SK-N-SH treated with all-trans-retinoic acid at 6 μM for 48 hours (cell line): ENCODE results near the gene NGEF.

Experiments used
- ATAC-seq: fragments of 200-7000 bp; cut with Tn5 transposase; 3 replicates; pipeline ENCODE4 v1.9.1; 2020; ENCODE audit warnings: mild to moderate bottlenecking, moderate library complexity
- ARNTL ChIP-seq: fragments of 450-650 bp; formaldehyde crosslinking; IDR thresholded peaks from 2 replicates; pipeline ENCODE4 v1.5.0; 2020; ENCODE audit warnings: low read depth, mild to moderate bottlenecking, moderate library complexity, borderline replicate concordance
- BACH2 ChIP-seq: fragments of 250-450 bp; sonication (Bioruptor Pico); IDR thresholded peaks from 2 replicates; pipeline ENCODE4 v1.9.0; 2021; ENCODE audit warnings: mild to moderate bottlenecking, borderline replicate concordance
- CREB5 ChIP-seq: fragments of 250-450 bp; sonication (Bioruptor Pico); IDR thresholded peaks from 2 replicates; pipeline ENCODE4 v1.5.1; 2020; ENCODE audit warnings: low read depth, mild to moderate bottlenecking, moderate library complexity
- CSRNP3 ChIP-seq: fragments of 250-450 bp; sonication (Bioruptor Pico); IDR thresholded peaks from 2 replicates; pipeline ENCODE4 v1.5.1; 2021; ENCODE audit warnings: mild to moderate bottlenecking, moderate library complexity
- ESRRG ChIP-seq: fragments of 250-450 bp; sonication (Bioruptor Pico); IDR thresholded peaks from 2 replicates; pipeline ENCODE4 v1.6.1; 2021; ENCODE audit warnings: mild to moderate bottlenecking
- GLIS3 ChIP-seq: fragments of 250-450 bp; sonication (Bioruptor Pico); IDR thresholded peaks from 2 replicates; pipeline ENCODE4 v1.5.0; 2020; ENCODE audit warnings: mild to moderate bottlenecking, moderate library complexity
- ISL1 ChIP-seq: fragments of 250-450 bp; sonication (Bioruptor Pico); IDR thresholded peaks from 2 replicates; pipeline ENCODE4 v2.1.2; 2022; ENCODE audit warnings: mild to moderate bottlenecking, moderate library complexity
- OSR1 ChIP-seq: fragments of 250-450 bp; sonication (Bioruptor Pico); IDR thresholded peaks from 2 replicates; pipeline ENCODE4 v1.8.0; 2022; ENCODE audit warnings: moderate library complexity, mild to moderate bottlenecking, inconsistent platforms
- PATZ1 ChIP-seq: fragments of 250-450 bp; sonication (Bioruptor Pico); IDR thresholded peaks from 2 replicates; pipeline ENCODE4 v1.8.0; 2020; ENCODE audit warnings: mild to moderate bottlenecking, moderate library complexity, borderline replicate concordance
- POU6F1 ChIP-seq: fragments of 250-450 bp; sonication (Bioruptor Pico); IDR thresholded peaks from 2 replicates; pipeline ENCODE4 v1.8.0; 2021; ENCODE audit warnings: low read depth, mild to moderate bottlenecking, moderate library complexity, borderline replicate concordance
- PPARA ChIP-seq: fragments of 250-450 bp; sonication (Bioruptor Pico); IDR thresholded peaks from 2 replicates; pipeline ENCODE4 v1.5.0; 2020; ENCODE audit warnings: mild to moderate bottlenecking, borderline replicate concordance
- RARB ChIP-seq: fragments of 250-450 bp; sonication (Bioruptor Pico); IDR thresholded peaks from 2 replicates; pipeline ENCODE4 v1.8.0; 2021; ENCODE audit warnings: mild to moderate bottlenecking, moderate library complexity
- SNAI2 ChIP-seq: fragments of 250-450 bp; sonication (Bioruptor Pico); IDR thresholded peaks from 2 replicates; pipeline ENCODE4 v1.5.0; 2020; ENCODE audit warnings: mild to moderate bottlenecking, moderate library complexity
- TCF4 ChIP-seq: fragments of 250-450 bp; sonication (Bioruptor Pico); IDR thresholded peaks from 2 replicates; pipeline ENCODE4 v1.8.0; 2021; ENCODE audit warnings: mild to moderate bottlenecking, moderate library complexity, borderline replicate concordance
- TOX ChIP-seq: fragments of 250-450 bp; sonication (Bioruptor Pico); IDR thresholded peaks from 2 replicates; pipeline ENCODE4 v1.8.0; 2021; ENCODE audit warnings: mild to moderate bottlenecking, moderate library complexity, borderline replicate concordance
- TSHZ2 ChIP-seq: fragments of 250-450 bp; sonication (Bioruptor Pico); IDR thresholded peaks from 2 replicates; pipeline ENCODE4 v1.5.0; 2020; ENCODE audit warnings: mild to moderate bottlenecking, moderate library complexity
- ZFP3 ChIP-seq: fragments of 250-450 bp; sonication (Bioruptor Pico); IDR thresholded peaks from 2 replicates; pipeline ENCODE4 v1.5.0; 2020; ENCODE audit warnings: mild to moderate bottlenecking, moderate library complexity
- ZFP30 ChIP-seq: fragments of 450-650 bp; formaldehyde crosslinking; IDR thresholded peaks from 2 replicates; pipeline ENCODE4 v1.5.0; 2022; ENCODE audit warnings: mild to moderate bottlenecking, moderate library complexity
- ZNF565 ChIP-seq: fragments of 450-650 bp; formaldehyde crosslinking; conservative IDR thresholded peaks from 2 replicates; pipeline ENCODE4 v1.5.0; 2020; ENCODE audit warnings: low read depth, mild to moderate bottlenecking, moderate library complexity
- ZNF70 ChIP-seq: fragments of 450-650 bp; formaldehyde crosslinking; IDR thresholded peaks from 2 replicates; pipeline ENCODE4 v1.5.0; 2020; ENCODE audit warnings: mild to moderate bottlenecking, moderate library complexity
- ZNF8 ChIP-seq: fragments of 450-650 bp; formaldehyde crosslinking; IDR thresholded peaks from 2 replicates; pipeline ENCODE4 v1.5.0; 2020; ENCODE audit warnings: mild to moderate bottlenecking, moderate library complexity

The NGEF gene

GRCh38 chr2:232950751-232951150 is 62.3 kb downstream of the NGEF start:
- ATAC-seq: no peak
- TF ChIP-seq ZNF70 (CRISPR knock-in tag) (no peak), ZFP3 (CRISPR knock-in tag) (no peak), TOX (CRISPR knock-in tag) (no peak), ZFP30 (no peak)
- TF ChIP-seq, all 23 proteins: peak for 0

- ATAC-seq: no peak
- TF ChIP-seq ESRRG (CRISPR knock-in tag): no peak
- TF ChIP-seq BACH2 (CRISPR knock-in tag): no peak
- no peak for TF ChIP-seq ZFP30
- no peak for TF ChIP-seq CSRNP3 (CRISPR knock-in tag)
- TF ChIP-seq ZNF70 (CRISPR knock-in tag): no peak
- TF ChIP-seq TSHZ2: no peak
- no peak for TF ChIP-seq POU6F1 (CRISPR knock-in tag)
- TF ChIP-seq SNAI2 (CRISPR knock-in tag): no peak
- TF ChIP-seq PPARA (CRISPR knock-in tag): no peak
These were observed 64.0 kb downstream of the NGEF start for GRCh38 chr2:232949016-232949415.

- no peak for ATAC-seq
These were observed 70.2 kb downstream of the NGEF start for GRCh38 chr2:232942831-232943230.

More at GRCh38 chr2:232942831-232943230, 70.2 kb downstream of the NGEF start:
- TF ChIP-seq TCF4 (CRISPR knock-in tag) (no peak), ZFP3 (CRISPR knock-in tag) (no peak), SNAI2 (CRISPR knock-in tag) (no peak), BACH2 (CRISPR knock-in tag) (no peak), TSHZ2 (no peak), PATZ1 (CRISPR knock-in tag) (no peak), ZFP30 (no peak), OSR1 (CRISPR knock-in tag) (no peak), PPARA (CRISPR knock-in tag) (no peak), POU6F1 (CRISPR knock-in tag) (no peak), GLIS3 (CRISPR knock-in tag) (no peak), ZNF565 (CRISPR knock-in tag) (no peak), ESRRG (CRISPR knock-in tag) (no peak), ISL1 (no peak), RARB (CRISPR knock-in tag) (no peak), ARNTL (CRISPR knock-in tag) (no peak), CREB5 (no peak), ZNF8 (CRISPR knock-in tag) (no peak)
